Neural cell (in vitro differentiated cells): ENCODE data around the gene CDR2L. TPM values are rescaled to one million over a fixed set of nuclear protein-coding genes. Genes with fewer than 3 reads are reported as not detected.

Experiments used
- H2AFZ ChIP-seq: fragments of 200-600, 300-800 bp; sonication (generic), shearing (Covaris generic); 2 replicates; pipeline ENCODE4 v1.6.0; 2014; ENCODE audit warnings: low read depth, mild to moderate bottlenecking, antibody characterized with exemption, low read length, moderate library complexity
- H3F3A ChIP-seq: fragments of 200-600 bp; shearing (Covaris generic); 2 replicates; pipeline ENCODE4 v1.6.1; 2016; ENCODE audit warnings: mild to moderate bottlenecking, moderate library complexity, mixed read lengths, antibody characterized with exemption, low read length; ENCODE audit not compliant: insufficient read depth, poor library complexity, severe bottlenecking
- H3K27ac ChIP-seq: fragments of 200-600, 300-800 bp; sonication (generic), shearing (Covaris generic); 2 replicates; pipeline ENCODE4 v1.5.1; 2014; ENCODE audit warnings: mild to moderate bottlenecking, low read length, moderate library complexity
- H3K27me3 ChIP-seq: fragments of 300-800, 200-600 bp; sonication (generic), shearing (Covaris generic); 2 replicates; pipeline ENCODE4 v1.6.0; 2014; ENCODE audit warnings: mild to moderate bottlenecking, low read depth, low read length, moderate library complexity; ENCODE audit not compliant: insufficient read depth
- H3K36me3 ChIP-seq: fragments of 300-800, 200-600 bp; sonication (generic), shearing (Covaris generic); 2 replicates; pipeline ENCODE4 v1.5.1; 2014; ENCODE audit warnings: mild to moderate bottlenecking, antibody characterized with exemption, low read length, moderate library complexity; ENCODE audit not compliant: insufficient read depth
- H3K4me2 ChIP-seq: fragments of 300-800, 200-600 bp; sonication (generic), shearing (Covaris generic); 2 replicates; pipeline ENCODE4 v1.6.0; 2014; ENCODE audit warnings: mild to moderate bottlenecking, low read length
- H3K4me3 ChIP-seq: fragments of 300-800, 200-600 bp; sonication (generic), shearing (Covaris generic); 2 replicates; pipeline ENCODE4 v1.5.1; 2014; ENCODE audit warnings: mild to moderate bottlenecking, low read length, moderate library complexity
- H3K79me2 ChIP-seq: fragments of 200-600 bp; shearing (Covaris generic); replicated peaks from 2 replicates; pipeline ENCODE4 v1.6.0; 2014; ENCODE audit warnings: mild to moderate bottlenecking, low read length, moderate library complexity; ENCODE audit not compliant: insufficient read depth
- H3K9ac ChIP-seq: fragments of 300-800, 200-600 bp; sonication (generic), shearing (Covaris generic); 2 replicates; pipeline ENCODE4 v1.6.1; 2016; ENCODE audit warnings: mild to moderate bottlenecking, low read length, mixed read lengths
- H3K9me2 ChIP-seq: fragments of 200-600 bp; shearing (Covaris generic); 2 replicates; pipeline ENCODE4 v1.6.1; 2016; ENCODE audit warnings: mild to moderate bottlenecking, low read length, mixed read lengths; ENCODE audit not compliant: insufficient read depth
- H3K9me3 ChIP-seq: fragments of 200-600, 300-800 bp; sonication (generic), shearing (Covaris generic); 2 replicates; pipeline ENCODE4 v1.6.1; 2016; ENCODE audit warnings: mild to moderate bottlenecking, mixed run types, low read length, moderate library complexity, mixed read lengths
- H4K20me1 ChIP-seq: fragments of 200-600 bp; shearing (Covaris generic); 2 replicates; pipeline ENCODE4 v1.6.1; 2016; ENCODE audit warnings: mild to moderate bottlenecking, mixed run types; ENCODE audit not compliant: insufficient read depth
- EZH2 ChIP-seq: fragments of 200-600, 300-800 bp; shearing (Covaris generic), sonication (generic); IDR thresholded peaks from 2 replicates; pipeline ENCODE4 v1.6.1; 2014; ENCODE audit warnings: antibody characterized with exemption, low read length, borderline replicate concordance, mild to moderate bottlenecking; ENCODE audit not compliant: insufficient read depth, poor library complexity, severe bottlenecking
- MXI1 ChIP-seq: fragments of 450-650 bp; conservative IDR thresholded peaks from 2 replicates; pipeline ENCODE4 v1.6.1; 2014; ENCODE audit warnings: antibody characterized with exemption, mild to moderate bottlenecking; ENCODE audit not compliant: poor library complexity, severe bottlenecking
- POLR2AphosphoS5 ChIP-seq: IDR thresholded peaks from 2 replicates; pipeline ENCODE4 v1.6.1; 2012
- RAD21 ChIP-seq: fragments of 450-650 bp; conservative IDR thresholded peaks from 2 replicates; pipeline ENCODE4 v1.6.1; 2014; ENCODE audit warnings: antibody characterized with exemption, mild to moderate bottlenecking, moderate library complexity
- SMC3 ChIP-seq: fragments of 450-650 bp; conservative IDR thresholded peaks from 2 replicates; pipeline ENCODE4 v1.6.1; 2014; ENCODE audit warnings: antibody characterized with exemption, mild to moderate bottlenecking, moderate library complexity; ENCODE audit not compliant: poor library complexity
- polyA plus RNA-seq: library from polyadenylated mRNA; depleted of rRNA; stranded (reverse); fragments of >200 nt; gene quantifications from 2 replicates; pipeline ENCODE4 v1.2.3, GENCODE V29; 2014
- TF ChIP-seq, protein P1 (sequence below): fragments of 450-650 bp; IDR thresholded peaks from 2 replicates; pipeline ENCODE4 v1.5.1; 2014; ENCODE audit warnings: antibody characterized with exemption, mild to moderate bottlenecking, moderate library complexity; ENCODE audit not compliant: poor library complexity, severe bottlenecking
- TF ChIP-seq, protein P2 (sequence below): IDR thresholded peaks from 2 replicates; pipeline ENCODE4 v1.6.1; 2012; ENCODE audit warnings: borderline replicate concordance

CDR2L gene
- polyA plus RNA-seq, 1 donor from 2014 or later = 8.1 TPM

DNA sequence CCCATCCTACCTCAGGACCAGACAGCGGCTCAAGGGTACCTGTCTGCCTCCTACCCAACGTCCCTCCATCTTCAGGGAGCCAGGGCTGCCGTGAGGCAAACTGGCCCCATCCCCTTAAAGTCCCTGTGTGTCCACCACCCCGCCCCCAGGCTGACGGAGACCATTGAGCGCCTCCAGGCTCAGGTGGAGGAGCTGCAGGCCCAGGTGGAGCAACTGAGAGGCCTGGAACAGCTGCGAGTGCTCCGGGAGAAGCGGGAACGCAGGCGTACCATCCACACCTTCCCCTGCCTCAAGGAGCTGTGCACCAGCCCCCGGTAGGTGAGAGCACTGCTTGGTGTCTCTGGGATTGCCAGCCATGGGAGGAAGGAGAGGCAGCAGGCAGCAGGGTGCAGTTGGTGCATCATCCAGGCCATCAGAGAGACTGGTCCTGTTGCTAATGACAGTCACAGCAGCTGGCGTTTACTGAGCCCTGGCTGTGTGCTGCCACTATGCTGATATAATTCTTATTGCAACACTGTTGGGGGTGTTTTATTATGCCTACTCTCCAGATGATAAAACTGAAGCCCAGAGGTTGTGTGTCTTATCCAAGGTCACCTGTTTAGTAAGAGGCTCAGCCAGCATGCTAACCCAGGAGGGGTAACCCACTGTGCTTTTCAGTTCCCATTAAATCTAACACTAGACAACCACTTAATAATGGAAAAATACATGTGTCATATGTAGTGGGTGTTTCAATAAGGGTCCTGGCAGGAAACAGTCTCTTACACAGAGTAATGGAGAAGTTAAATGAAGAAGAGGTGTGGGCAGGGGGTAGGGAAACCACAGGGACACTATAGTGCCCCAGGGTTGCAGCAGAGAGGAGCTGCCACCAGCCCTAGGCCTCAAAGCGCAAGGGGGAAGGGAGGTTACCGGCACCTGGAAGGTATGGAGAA is 14.7 kb downstream of the CDR2L start:
- TF ChIP-seq POLR2AphosphoS5 (no peak), MXI1 (no peak), EZH2 (no peak)
- TF ChIP-seq, protein P1, sequence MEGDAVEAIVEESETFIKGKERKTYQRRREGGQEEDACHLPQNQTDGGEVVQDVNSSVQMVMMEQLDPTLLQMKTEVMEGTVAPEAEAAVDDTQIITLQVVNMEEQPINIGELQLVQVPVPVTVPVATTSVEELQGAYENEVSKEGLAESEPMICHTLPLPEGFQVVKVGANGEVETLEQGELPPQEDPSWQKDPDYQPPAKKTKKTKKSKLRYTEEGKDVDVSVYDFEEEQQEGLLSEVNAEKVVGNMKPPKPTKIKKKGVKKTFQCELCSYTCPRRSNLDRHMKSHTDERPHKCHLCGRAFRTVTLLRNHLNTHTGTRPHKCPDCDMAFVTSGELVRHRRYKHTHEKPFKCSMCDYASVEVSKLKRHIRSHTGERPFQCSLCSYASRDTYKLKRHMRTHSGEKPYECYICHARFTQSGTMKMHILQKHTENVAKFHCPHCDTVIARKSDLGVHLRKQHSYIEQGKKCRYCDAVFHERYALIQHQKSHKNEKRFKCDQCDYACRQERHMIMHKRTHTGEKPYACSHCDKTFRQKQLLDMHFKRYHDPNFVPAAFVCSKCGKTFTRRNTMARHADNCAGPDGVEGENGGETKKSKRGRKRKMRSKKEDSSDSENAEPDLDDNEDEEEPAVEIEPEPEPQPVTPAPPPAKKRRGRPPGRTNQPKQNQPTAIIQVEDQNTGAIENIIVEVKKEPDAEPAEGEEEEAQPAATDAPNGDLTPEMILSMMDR = no peak
- TF ChIP-seq, protein P2, sequence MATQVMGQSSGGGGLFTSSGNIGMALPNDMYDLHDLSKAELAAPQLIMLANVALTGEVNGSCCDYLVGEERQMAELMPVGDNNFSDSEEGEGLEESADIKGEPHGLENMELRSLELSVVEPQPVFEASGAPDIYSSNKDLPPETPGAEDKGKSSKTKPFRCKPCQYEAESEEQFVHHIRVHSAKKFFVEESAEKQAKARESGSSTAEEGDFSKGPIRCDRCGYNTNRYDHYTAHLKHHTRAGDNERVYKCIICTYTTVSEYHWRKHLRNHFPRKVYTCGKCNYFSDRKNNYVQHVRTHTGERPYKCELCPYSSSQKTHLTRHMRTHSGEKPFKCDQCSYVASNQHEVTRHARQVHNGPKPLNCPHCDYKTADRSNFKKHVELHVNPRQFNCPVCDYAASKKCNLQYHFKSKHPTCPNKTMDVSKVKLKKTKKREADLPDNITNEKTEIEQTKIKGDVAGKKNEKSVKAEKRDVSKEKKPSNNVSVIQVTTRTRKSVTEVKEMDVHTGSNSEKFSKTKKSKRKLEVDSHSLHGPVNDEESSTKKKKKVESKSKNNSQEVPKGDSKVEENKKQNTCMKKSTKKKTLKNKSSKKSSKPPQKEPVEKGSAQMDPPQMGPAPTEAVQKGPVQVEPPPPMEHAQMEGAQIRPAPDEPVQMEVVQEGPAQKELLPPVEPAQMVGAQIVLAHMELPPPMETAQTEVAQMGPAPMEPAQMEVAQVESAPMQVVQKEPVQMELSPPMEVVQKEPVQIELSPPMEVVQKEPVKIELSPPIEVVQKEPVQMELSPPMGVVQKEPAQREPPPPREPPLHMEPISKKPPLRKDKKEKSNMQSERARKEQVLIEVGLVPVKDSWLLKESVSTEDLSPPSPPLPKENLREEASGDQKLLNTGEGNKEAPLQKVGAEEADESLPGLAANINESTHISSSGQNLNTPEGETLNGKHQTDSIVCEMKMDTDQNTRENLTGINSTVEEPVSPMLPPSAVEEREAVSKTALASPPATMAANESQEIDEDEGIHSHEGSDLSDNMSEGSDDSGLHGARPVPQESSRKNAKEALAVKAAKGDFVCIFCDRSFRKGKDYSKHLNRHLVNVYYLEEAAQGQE = no peak
- Histone ChIP-seq H3K36me3 (no peaks in the 10 kb centered on the region), H3K4me2 (no peak overlapping the region), H3K27ac (no peak overlapping the region), H3K4me3 (no peak overlapping the region), H2AFZ (no peak overlapping the region), H3K9me3 (no peaks in the 10 kb centered on the region), H3K9ac (no peak overlapping the region), H3K79me2 (no peaks in the 10 kb centered on the region), H3K9me2 (no peaks in the 10 kb centered on the region), H3K27me3 (no peaks in the 10 kb centered on the region), H4K20me1 (no peaks in the 10 kb centered on the region), H3F3A (no peaks in the 10 kb centered on the region)

DNA sequence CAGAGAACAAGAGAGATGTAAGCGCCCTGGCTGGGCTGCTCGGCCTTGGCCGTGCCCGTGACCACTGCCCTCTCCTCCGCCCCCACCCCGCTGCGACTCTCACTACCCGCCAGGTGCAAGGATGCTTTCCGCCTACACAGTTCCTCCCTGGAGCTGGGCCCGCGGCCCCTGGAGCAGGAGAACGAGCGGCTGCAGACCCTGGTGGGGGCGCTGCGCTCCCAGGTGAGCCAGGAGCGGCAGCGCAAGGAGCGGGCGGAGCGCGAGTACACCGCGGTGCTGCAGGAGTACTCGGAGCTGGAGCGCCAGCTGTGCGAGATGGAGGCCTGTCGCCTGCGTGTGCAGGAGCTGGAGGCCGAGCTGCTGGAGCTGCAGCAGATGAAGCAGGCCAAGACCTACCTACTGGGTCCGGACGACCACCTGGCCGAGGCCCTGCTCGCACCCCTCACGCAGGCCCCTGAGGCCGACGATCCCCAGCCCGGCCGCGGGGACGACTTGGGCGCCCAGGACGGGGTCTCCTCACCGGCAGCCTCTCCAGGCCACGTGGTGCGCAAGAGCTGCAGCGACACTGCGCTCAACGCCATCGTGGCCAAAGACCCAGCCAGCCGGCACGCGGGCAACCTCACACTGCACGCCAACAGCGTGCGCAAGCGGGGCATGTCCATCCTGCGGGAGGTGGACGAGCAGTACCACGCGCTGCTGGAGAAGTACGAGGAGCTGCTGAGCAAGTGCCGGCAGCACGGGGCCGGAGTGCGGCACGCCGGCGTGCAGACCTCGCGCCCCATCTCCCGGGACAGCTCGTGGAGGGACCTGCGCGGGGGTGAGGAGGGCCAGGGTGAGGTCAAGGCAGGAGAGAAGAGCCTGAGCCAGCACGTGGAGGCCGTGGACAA is 15.9 kb downstream of the CDR2L start:
- Histone ChIP-seq H3K27me3 (no peaks in the 10 kb centered on the region), H3K9ac (no peak overlapping the region), H2AFZ (no peak overlapping the region), H3K4me3 (no peak overlapping the region), H3K9me2 (no peaks in the 10 kb centered on the region), H3K36me3 (no peaks in the 10 kb centered on the region), H3F3A (no peaks in the 10 kb centered on the region), H3K27ac (no peak overlapping the region), H3K9me3 (no peaks in the 10 kb centered on the region), H4K20me1 (no peaks in the 10 kb centered on the region), H3K4me2 (no peak overlapping the region), H3K79me2 (no peaks in the 10 kb centered on the region)
- no peak for TF ChIP-seq SMC3
- TF ChIP-seq, protein P2 = no peak
- TF ChIP-seq MXI1 = no peak
- TF ChIP-seq EZH2 = no peak
- no peak for TF ChIP-seq POLR2AphosphoS5
- no peak for TF ChIP-seq RAD21
